NCI-H1048 (cell line): ENCODE measurements around the gene GLT1D1.
"Not testable (repeated sequence)": the region's sequence is repeated elsewhere in the genome, so short reads cannot be mapped to it uniquely, and the experiment has no call there.

Experiments used
- DNase-seq: peaks from one replicate; lab custom pipeline; 2025; lab: John Stamatoyannopoulos, UW

Gene GLT1D1

GRCh38 chr12:128820723-128821432 lies 32.4 kb upstream of the GLT1D1 start:
- no peak for DNase-seq

GRCh38 chr12:128823216-128823915 lies 29.9 kb upstream of the GLT1D1 start:
- no peak for DNase-seq

- peak; percentile 88 for DNase-seq
Measured at GRCh38 chr12:128823916-128824839, 29.1 kb upstream of the GLT1D1 start, which contains the start of gene SLC15A4. TSS of gene SLC15A4 (minus strand) at chr12:128823958. CDS start at chr12:128823943, 15 bp downstream.

GRCh38 chr12:128825835-128826234 lies 27.4 kb upstream of the GLT1D1 start:
- DNase-seq, result no peak

- DNase-seq, result no peak
Measured at GRCh38 chr12:128827724-128828123, 25.6 kb upstream of the GLT1D1 start.

GRCh38 chr12:128829861-128830504 lies 23.3 kb upstream of the GLT1D1 start:
- DNase-seq, result no peak

GRCh38 chr12:128830505-128830893 lies 22.8 kb upstream of the GLT1D1 start:
- no peak for DNase-seq

- no peak for DNase-seq
Measured at GRCh38 chr12:128833418-128833817, 19.9 kb upstream of the GLT1D1 start.

GRCh38 chr12:128839885-128840284 lies 13.4 kb upstream of the GLT1D1 start:
- DNase-seq, result not testable (repeated sequence)

GRCh38 chr12:128840862-128841468 lies 12.3 kb upstream of the GLT1D1 start:
- DNase-seq, result no peak

GRCh38 chr12:128842579-128842978 lies 10.7 kb upstream of the GLT1D1 start:
- no peak for DNase-seq

- DNase-seq, result no peak
Measured at GRCh38 chr12:128843538-128843937, 9.7 kb upstream of the GLT1D1 start.

- DNase-seq, result no peak
Measured at GRCh38 chr12:128844031-128844635, 9.1 kb upstream of the GLT1D1 start.

- not testable (repeated sequence) for DNase-seq
Measured at GRCh38 chr12:128846671-128847070, 6.6 kb upstream of the GLT1D1 start.

- no peak for DNase-seq
Measured at GRCh38 chr12:128848371-128848770, 4.9 kb upstream of the GLT1D1 start.

- DNase-seq, result not testable (repeated sequence)
Measured at GRCh38 chr12:128849806-128850205, 3.5 kb upstream of the GLT1D1 start.

GRCh38 chr12:128850400-128850799 lies 2.9 kb upstream of the GLT1D1 start:
- DNase-seq, result no peak

GRCh38 chr12:128851429-128851828 lies 1.8 kb upstream of the GLT1D1 start:
- not testable (repeated sequence) for DNase-seq

- DNase-seq, result no peak
Measured at GRCh38 chr12:128852026-128852698, 1.1 kb upstream of the GLT1D1 start.

GRCh38 chr12:128853600-128854197 lies 421 bp downstream of the GLT1D1 start:
- no peak for DNase-seq
